Measurements from ENCODE around the gene TXNDC17.

GRCh38 chr17:6654841-6655731 is 14.2 kb downstream of the TXNDC17 start:
- TF ChIP-seq EP300 (IDR thresholded peaks at IDR 0.05) (no peak), CTCF (IDR thresholded peaks at IDR 0.05) (no peak)

Measured in sigmoid colon (tissue), 4 donors.